HG03378 (cell line): ENCODE measurements around the gene FAM43A.

Experiments used
- ATAC-seq: cut with Tn5 transposase; IDR thresholded peaks from one replicate; pipeline ENCODE4 v1.9.1; 2021; ENCODE audit warnings: mild to moderate bottlenecking, moderate library complexity; ENCODE audit not compliant: unreplicated experiment

The FAM43A gene

GRCh38 chr3:194705227-194705626, 19.5 kb downstream of the FAM43A start:
- no peak for ATAC-seq

DNA sequence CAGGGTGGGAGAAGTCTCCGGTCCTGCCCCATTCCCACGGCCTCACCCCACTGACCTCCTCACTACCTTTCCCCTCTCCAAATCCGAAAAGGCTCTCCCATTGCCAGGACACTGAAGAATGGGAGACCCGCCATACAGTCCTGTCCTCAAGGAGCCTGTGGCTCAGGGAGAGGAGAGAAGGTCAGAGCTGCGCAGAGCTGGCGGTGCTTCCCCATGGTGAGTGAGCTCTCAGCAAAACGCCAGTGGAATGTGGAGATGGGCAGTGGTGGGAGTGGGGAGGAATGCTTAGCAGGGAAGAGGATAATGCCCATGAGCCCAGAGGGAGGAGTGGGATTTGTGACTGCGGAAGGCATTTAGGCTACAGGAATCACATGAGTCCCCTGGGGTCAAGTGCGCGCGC, 20.1 kb downstream of the FAM43A start:
- no peak for ATAC-seq

DNA sequence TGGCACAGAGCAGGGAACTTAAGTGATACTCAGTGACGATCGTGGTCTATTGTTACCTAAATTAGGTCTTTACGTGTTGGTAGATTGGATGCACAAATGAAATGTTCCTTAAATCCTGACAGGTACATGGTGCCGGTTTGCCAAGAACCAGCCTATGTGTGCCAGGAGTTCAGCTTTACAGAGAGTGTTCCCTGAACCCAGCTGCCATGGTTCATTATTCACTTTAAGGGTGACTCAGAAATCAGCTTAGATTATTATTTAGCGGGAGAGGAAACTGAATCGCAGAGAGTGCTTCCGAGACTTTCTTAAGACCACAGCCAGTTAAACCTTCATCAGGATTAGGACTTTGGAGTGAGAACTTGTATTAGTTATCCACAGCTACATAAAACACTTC, 21.5 kb downstream of the FAM43A start:
- ATAC-seq: no peak

DNA sequence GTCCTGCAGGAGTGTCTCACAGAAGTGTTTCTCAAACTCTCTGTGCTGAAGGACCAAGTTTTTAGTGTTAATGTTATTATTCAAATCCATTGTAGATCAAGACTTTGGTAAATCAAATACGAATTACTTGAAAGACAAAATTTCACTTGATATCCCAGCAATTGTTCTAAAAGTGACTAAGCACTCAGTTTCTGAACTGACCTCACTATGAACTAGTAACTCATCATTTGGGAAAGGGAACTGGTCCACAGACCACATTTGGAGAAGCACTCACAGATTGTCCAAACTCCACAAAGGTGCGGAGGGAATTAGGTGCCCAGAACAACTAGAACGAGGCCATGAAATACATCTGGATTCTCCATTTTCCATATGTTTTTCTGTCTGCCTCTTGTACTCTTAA, 25.6 kb downstream of the FAM43A start:
- ATAC-seq: no peak

DNA sequence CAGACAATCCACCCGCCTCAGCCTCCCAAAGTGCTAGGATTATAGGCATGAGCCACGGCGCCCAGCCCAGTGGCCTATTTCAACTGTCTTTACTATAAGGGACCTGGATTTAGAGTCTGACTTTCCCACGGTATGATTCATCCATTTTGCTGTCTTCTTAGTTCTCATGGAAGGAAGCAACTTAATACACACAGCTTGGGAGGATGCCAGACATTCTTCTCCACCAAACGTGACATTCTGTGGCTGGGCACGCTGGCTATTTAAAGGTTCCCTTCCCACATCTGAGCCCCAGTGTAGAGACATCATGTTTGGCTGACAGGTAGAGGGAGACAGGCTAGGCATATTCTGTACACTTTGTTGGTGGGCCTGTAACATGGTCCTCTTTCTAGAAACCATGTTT, 26.2 kb downstream of the FAM43A start:
- no peak for ATAC-seq

DNA sequence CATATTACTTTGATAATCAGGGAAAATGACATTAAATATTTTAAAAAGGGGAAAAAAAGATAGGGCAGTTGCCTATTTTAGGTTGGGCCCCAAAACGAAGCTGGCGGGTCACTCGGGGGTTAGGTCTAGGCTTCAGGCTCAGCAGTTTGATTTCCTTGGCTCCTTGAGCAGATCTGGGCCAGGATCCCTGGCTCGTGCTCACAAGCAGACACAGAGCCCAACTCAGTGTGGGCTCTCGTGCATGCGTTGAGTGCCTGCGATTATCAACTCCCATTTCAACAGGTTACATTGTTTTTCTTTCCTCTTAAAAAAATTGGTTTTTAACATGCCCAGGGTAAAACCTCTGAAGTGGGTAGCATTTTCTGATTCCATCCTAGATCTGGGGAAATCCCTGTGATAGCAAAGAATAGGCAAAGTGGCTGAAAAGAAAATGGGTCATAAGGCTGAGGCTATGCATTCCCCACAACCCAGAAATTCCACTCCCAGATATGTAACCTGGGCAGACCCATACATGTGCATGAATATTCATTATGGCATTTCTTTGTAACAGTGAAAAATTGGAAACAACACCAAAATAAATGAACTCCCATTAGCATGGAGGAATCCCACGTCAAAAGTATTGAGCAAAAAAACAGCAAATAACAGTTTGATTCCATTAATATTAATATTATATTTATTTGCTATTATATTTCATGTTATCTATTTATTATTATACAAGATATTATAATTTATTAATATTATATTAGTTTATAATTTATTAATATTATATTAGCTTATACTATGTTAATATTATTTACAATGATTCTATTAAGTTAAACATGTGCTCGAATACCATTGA, 27.8 kb downstream of the FAM43A start:
- ATAC-seq: no peak

GRCh38 chr3:194714137-194714455, 28.4 kb downstream of the FAM43A start:
- no peak for ATAC-seq

DNA sequence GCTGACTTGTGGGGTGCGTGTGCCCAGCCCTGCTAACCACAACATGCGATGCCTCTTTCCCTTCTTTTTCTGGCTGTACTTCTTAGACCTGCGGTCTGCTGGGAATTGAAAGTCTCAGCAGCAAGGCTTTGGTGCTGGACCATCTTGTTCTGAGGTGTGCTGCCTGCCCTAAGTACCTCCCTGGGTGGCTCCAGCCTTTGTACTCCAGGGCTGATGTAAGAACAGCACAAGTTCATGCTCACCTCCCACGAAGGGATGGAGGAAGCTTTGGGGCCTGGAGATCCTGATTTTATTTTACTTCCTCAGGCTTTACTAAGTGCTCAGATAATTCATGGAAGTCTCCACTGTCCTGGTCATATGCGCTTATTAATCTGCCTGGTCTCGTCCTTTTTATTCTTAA, 28.9 kb downstream of the FAM43A start:
- no peak for ATAC-seq

DNA sequence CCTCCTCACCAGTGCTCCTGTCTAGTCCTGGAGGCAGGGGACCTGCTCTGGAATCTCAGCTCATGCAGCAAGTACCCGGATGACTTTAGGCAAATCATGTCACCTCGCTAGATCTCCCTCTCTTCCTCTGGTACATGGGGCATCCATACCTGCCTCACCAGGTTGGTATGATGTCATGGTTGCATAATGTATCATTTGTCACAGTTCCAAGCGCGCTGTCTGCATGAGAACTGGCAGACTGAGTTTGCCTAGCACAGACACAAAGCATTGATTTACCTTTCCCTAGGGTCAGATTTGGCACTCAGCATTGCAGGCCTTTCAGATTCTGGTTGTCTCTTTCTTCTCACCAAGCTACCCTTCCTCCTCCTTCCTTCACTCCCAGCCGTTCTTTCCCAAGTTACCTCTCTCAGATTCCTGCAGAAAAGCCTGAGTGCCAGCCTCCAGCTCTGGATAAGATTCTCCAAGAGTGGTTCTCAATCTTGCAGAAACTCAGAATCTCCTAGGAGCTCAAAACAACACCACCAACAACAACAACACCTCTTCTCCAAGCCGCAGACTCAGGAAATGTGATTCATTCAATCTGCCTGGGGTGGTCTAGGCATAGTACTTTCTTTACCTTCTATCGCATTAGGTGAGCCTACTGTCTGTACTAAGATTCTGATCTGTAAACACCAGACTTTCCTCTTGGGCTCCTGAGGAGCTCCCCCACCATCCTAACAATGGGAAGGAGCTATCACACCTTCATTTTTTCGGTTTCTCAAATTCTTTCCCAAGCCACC, 29.5 kb downstream of the FAM43A start:
- no peak for ATAC-seq

GRCh38 chr3:194718079-194718478, 32.4 kb downstream of the FAM43A start:
- ATAC-seq: no peak

DNA sequence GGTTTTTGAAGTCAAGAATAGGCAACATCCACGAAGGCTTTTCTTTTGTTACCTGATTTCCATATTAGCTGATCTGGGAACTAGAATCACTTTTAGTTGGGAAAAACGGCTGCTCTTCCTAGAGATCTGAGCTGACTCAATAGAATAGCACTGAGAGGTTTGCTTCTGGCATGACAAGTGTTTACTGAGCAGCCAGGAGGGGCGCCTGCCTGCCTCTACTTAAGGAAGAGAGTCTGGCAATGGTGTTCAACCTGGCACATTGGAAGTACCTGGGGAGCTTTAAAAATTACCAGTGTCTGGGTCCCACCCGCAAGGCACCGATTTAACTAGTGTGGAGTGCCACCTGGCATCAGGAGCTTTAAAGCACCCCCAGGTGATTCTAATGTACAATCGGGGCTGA, 34.4 kb downstream of the FAM43A start:
- ATAC-seq: no peak

DNA sequence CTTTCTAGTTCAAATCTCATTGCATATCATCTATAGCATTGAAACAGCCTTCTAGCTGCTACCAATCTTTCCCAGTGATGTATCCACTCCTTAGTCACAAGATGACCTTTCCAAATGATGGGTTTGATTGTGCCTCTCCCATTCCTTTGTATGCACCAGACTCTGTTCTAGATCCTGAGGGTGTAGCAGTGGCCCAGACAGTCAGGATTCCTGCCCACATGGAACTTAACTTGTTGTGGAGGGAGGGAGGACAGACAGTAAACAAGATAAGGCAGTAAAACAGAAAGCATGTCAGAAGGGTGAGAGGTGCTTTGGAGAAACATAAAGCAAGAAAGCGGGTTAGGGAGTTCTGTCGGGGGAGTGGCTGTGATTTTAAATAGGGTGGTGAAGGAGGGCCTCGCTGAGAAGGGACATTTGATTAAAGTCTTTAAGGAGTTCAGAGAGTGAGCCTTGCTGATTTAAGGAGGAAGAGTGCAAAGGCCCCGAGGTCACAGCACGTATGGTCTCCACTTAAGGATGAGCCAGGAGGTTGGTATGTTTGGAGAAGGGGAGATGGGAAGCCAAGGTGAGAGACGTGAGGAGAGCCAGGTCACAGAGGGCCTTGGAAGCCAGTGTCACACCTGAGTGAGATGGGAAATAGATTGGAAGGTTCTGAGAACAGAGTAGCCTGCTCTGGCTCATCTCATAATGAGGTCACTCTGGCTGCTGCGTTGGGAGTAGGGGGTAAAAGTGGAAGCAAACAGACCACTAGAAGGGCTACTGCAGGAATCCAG, 38.3 kb downstream of the FAM43A start:
- no peak for ATAC-seq

GRCh38 chr3:194725346-194725745, 39.7 kb downstream of the FAM43A start:
- ATAC-seq: no peak

DNA sequence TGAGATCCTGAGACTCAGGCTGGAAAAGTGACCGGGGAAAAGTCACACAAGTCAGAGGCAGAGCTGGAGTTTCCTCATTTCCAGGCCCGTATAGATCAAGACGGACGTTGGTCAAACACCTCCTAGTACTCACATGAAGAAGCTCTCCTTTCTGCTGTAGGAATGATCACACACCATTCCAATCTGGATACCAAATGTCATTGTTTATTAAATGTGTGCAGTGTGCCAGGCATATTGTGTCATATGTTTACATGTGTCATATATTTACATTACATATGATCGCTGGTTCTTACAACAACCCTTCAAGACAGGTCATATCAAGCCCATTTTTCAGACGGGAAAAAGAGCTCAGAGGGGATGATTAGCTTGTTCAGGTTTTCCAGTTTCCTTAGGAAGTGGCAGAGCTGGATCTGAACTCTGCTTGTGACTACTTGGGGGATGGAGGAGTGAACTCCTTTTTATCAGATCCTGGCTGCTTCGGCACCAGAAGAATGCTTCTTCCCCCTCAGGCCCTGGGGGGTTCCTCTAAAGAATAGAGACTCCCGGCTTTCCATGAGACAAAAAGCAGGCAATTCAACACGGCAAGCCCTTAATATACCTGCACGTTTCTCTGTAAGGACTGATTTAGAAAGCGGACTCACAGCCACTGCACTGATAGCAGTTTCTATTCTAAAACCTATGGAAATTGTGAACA, 41.9 kb downstream of the FAM43A start:
- ATAC-seq: no peak

DNA sequence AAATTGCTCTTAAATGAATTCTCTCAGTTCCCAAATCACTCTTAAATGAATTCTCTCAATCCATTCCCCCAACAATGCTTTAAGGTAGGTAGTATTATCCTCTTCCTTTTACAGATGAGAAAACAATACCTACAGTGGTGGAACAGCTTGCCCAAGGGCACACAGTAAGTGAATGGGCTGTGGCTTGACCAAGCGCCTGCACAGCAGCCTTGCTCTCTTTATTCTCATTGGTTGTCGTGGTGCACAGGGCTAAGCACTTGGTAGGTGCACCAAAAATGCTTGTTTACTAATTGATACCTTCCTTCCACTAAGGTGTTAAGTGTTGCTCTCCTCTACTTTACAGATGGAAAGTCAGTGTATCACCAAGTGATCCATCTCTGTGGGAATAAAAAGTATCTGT, 43.3 kb downstream of the FAM43A start:
- no peak for ATAC-seq

DNA sequence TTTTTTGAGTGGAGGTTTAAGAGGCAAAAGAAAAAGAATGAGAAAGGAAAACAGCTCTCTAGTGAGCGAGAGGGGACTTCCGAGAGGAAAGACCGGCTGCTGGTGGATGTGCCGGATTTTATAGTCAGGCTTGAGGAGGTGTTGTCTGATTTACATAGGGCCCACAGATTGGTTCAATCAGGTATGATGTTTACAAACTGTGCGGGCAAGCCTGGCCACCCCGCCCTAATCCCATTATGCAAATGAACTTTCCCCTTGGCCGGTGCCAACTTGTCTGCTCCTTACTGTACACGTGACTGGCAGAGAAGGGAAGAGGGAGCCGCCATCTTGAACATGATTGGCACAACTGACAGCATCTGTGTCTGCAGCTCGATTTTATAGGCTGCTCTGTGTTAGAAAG, 44.7 kb downstream of the FAM43A start:
- ATAC-seq: no peak

GRCh38 chr3:194731506-194732073, 45.9 kb downstream of the FAM43A start:
- ATAC-seq: no peak

GRCh38 chr3:194732617-194733016, 46.9 kb downstream of the FAM43A start:
- no peak for ATAC-seq

DNA sequence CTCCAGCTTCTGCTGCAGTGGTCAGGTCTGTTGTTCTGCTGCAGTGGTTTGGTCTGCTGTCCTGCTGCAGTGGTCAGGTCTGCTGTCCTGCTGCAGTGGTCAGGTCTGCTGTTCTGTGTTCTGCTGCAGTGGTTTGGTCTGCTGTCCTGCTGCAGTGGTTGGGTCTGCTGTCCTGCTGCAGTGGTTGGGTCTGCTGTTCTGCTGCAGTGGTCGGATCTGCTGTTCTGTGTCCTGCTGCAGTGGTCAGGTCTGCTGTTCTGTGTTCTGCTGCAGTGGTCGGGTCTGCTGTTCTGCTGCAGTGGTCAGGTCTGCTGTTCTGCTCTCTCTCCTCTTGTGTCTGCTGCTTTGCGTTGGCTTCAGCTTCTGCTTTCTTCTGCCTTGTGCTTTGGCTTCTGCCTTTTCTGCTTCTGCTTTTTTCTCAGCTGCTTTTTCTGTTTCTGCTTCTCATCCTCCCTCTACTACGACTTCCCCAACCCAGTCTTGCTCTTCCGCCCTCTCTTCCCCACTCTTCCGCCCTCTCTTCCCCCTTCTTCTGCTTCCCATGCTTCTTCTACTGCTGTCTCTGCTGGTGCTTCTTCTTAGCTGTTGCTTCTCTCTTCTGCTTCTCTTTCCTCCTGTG, 50.7 kb downstream of the FAM43A start:
- no peak for ATAC-seq

GRCh38 chr3:194736896-194737600, 51.4 kb downstream of the FAM43A start:
- no peak for ATAC-seq
